Ovary (tissue), 9 donors: ENCODE results near the gene FHL5. TPM values are rescaled to one million over a fixed set of nuclear protein-coding genes. Genes with fewer than 3 reads are reported as not detected.

Experiments
- DNase-seq, 5 donors: peaks; one replicate each; pipeline ENCODE4 v3.0.0-alpha.2; 2019 to 2020
- H3K27ac ChIP-seq, 2 donors: fragments of 200-600 bp; one replicate each; pipeline versions ENCODE4 v1.5.1 to v1.8.0; 2019 to 2022
- H3K27me3 ChIP-seq: fragments of 200-600 bp; one replicate; pipeline ENCODE4 v1.8.0; 2022
- H3K36me3 ChIP-seq: fragments of 200-600 bp; sonication (generic); one replicate; pipeline ENCODE4 v1.5.1; 2019
- H3K4me1 ChIP-seq: one replicate; pipeline ENCODE4 v1.8.1; 2013; ENCODE audit warnings: mild to moderate bottlenecking, moderate library complexity; ENCODE audit not compliant: insufficient read depth
- H3K4me3 ChIP-seq: fragments of 200-600 bp; sonication (generic); one replicate; pipeline ENCODE4 v1.5.1; 2017
- H3K9me3 ChIP-seq, 2 donors: fragments of 200-600 bp in 1 of 2; sonication (generic) in 1 of 2; one replicate each; pipeline versions ENCODE4 v1.5.1 to v1.8.1; 2013 to 2019; ENCODE audit warnings: mild to moderate bottlenecking in 1 of 2, moderate library complexity in 1 of 2
- EP300 ChIP-seq: sonication (generic); formaldehyde crosslinking; IDR thresholded peaks from one replicate; pipeline ENCODE4 v1.6.1; 2017; ENCODE audit warnings: antibody characterized with exemption
- POLR2A ChIP-seq: fragments of 450-650 bp; IDR thresholded peaks from one replicate; pipeline ENCODE4 v1.6.1; 2017; ENCODE audit warnings: antibody characterized with exemption, mild to moderate bottlenecking, moderate library complexity
- WGBS, 3 donors: extraction: QIAGEN DNeasy Blood & Tissue Kit in 1 of 3; methylation state at CpG; one replicate each; pipeline versions ENCODE4 v1.1.5 to v1.1.7; 2013 to 2017; 5-methylcytosine and 5-hydroxymethylcytosine counted together
- intact Hi-C, 4 donors: fragments of 100-400 bp; cut with DNase I; formaldehyde crosslinking; loops; one replicate each; pipeline versions ENCODE4 v1.11.0 to v1.15.1; 2022 to 2023
- polyA plus RNA-seq, 2 donors: library from polyadenylated mRNA; stranded (reverse); fragments of 200-250 nt in 1 of 2; fragments of 350-450 nt in 1 of 2; fragmentation: Illumina TruSeq in 1 of 2; extraction: RNeasy Lipid Tissue Mini Kit (QIAGEN cat#74804) in 1 of 2; gene quantifications; one replicate each; pipeline ENCODE4 v1.2.3, GENCODE V29; 2013 to 2014
- total RNA-seq, 7 donors: library from RNA; depleted of rRNA in 2 of 7; stranded (reverse); fragments of >200 nt in 2 of 7; fragmentation: NEBNext Ultra II Directional in 3 of 7; extraction: Animal tissue kit (Norgen Biotek cat#: 25700) in 3 of 7; gene quantifications; one replicate each; pipeline versions ENCODE4 v1.1.0 to v1.2.4, GENCODE V29; 2016 to 2023
- TF ChIP-seq, protein P1 (sequence below), 3 donors: fragments of 450-650 bp in 2 of 3; fragments of 200-600 bp in 1 of 3; IDR thresholded peaks; one replicate each; pipeline versions ENCODE4 v1.5.1 to v1.8.0; 2016 to 2022; ENCODE audit warnings: antibody characterized with exemption in 3 of 3, mild to moderate bottlenecking in 1 of 3
- donor health status: DM: no; HTN: no; CAD: no; lungs with moderate emphysema.
- donor health status: DM: no; HTN: no; CAD: no.
- donor health status: Bipolar disorder and iron deficiency.
- donor health status: DM: yes; HTN: yes; CAD: no.
- donor health status: DM: no; HTN: no; CAD: no.
- donor health status: DM: yes; HTN: yes; CAD: no.

Gene FHL5
- total and polyA plus RNA-seq, 9 donors, result 3.0 to 31.1 (median 12.0) TPM

DNA sequence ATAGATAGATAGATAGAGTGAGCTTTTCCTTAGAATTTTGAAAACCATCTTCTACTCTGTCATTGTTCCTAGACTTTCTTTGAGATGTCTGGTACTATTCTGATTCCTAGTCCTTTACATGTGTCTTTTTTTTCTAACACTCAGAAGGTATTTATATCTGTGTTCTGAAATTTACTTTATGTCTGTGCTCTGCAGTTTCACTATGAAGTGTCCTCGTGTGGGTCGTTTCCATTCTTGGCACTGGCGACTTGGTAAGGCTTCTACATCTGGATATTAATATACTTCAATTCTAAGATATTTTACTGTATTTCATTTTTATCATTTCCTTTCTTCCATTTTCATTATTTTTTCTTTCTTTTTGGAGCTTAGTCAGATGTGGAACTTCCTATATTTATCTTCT lies 87.0 kb downstream of the FHL5 start:
- TF ChIP-seq, protein P1, sequence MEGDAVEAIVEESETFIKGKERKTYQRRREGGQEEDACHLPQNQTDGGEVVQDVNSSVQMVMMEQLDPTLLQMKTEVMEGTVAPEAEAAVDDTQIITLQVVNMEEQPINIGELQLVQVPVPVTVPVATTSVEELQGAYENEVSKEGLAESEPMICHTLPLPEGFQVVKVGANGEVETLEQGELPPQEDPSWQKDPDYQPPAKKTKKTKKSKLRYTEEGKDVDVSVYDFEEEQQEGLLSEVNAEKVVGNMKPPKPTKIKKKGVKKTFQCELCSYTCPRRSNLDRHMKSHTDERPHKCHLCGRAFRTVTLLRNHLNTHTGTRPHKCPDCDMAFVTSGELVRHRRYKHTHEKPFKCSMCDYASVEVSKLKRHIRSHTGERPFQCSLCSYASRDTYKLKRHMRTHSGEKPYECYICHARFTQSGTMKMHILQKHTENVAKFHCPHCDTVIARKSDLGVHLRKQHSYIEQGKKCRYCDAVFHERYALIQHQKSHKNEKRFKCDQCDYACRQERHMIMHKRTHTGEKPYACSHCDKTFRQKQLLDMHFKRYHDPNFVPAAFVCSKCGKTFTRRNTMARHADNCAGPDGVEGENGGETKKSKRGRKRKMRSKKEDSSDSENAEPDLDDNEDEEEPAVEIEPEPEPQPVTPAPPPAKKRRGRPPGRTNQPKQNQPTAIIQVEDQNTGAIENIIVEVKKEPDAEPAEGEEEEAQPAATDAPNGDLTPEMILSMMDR (IDR thresholded peaks at IDR 0.05), result no peak
- TF ChIP-seq EP300, result no peak
- TF ChIP-seq POLR2A, result no peak
- 76 to 78% (median 77%) methylated on average over 3 of the region's 3 CpGs for WGBS, 3 donors
- intact Hi-C loops, result no loop called here
- no peaks in the 10 kb centered on the region for H3K36me3 ChIP-seq
- no peak for DNase-seq
- H3K27me3 ChIP-seq, result no peaks in the 10 kb centered on the region
- peaks cover 1% of the 10 kb centered on the region for H3K4me1 ChIP-seq
- H3K9me3 ChIP-seq, result no peaks in the 10 kb centered on the region
- H3K4me3 ChIP-seq, result no peak overlapping the region
- no peak overlapping the region for H3K27ac ChIP-seq

GRCh38 chr6:96651816-96652215 lies 88.9 kb downstream of the FHL5 start:
- H3K9me3 ChIP-seq, result no peaks in the 10 kb centered on the region
- intact Hi-C loops, result no loop called here
- H3K27me3 ChIP-seq, result no peaks in the 10 kb centered on the region
- no peaks in the 10 kb centered on the region for H3K36me3 ChIP-seq
- WGBS, 3 donors, result 55 to 79% (median 75%) methylated on average over 1 of the region's 1 CpG
- peaks cover 1% of the 10 kb centered on the region for H3K4me1 ChIP-seq
- TF ChIP-seq EP300 (no peak), POLR2A (no peak)
- TF ChIP-seq, protein P1 (IDR thresholded peaks at IDR 0.05), result no peak
- no peak overlapping the region for H3K27ac ChIP-seq
- no peak for DNase-seq
- no peak overlapping the region for H3K4me3 ChIP-seq

DNA sequence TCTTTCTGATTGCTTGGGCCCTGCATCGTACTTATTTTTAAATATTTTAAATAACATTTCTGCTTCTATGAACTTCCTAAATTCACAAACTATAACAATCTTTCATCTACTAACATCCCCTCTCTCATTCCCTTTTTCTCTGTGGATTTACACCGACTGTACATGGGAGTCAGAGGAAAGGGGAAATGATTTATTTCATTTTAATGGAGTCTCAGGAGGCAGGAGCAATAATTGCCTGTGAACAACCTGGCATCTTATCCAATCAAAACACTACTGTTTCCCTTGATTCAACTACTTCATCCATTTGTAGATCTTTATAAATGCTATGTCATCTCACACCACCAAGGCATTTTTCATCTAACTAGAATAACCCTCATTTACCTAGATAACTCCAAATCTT lies 89.6 kb downstream of the FHL5 start:
- TF ChIP-seq EP300 (no peak), POLR2A (no peak)
- TF ChIP-seq, protein P1 (IDR thresholded peaks at IDR 0.05), result no peak
- H3K36me3 ChIP-seq, result no peaks in the 10 kb centered on the region
- no peaks in the 10 kb centered on the region for H3K9me3 ChIP-seq
- no peak overlapping the region for H3K27ac ChIP-seq
- no peak overlapping the region for H3K4me3 ChIP-seq
- peaks cover 1% of the 10 kb centered on the region for H3K4me1 ChIP-seq
- intact Hi-C loops, result no loop called here
- DNase-seq, result no peak
- H3K27me3 ChIP-seq, result no peaks in the 10 kb centered on the region
- WGBS, 3 donors, result 56 to 66% (median 56%) methylated on average over 2 of the region's 2 CpGs

- DNase-seq, result no peak
- Histone ChIP-seq H3K9me3 (no peaks in the 10 kb centered on the region), H3K36me3 (no peaks in the 10 kb centered on the region), H3K4me3 (no peak overlapping the region), H3K27me3 (no peaks in the 10 kb centered on the region), H3K27ac (no peak overlapping the region), H3K4me1 (peaks cover 1% of the 10 kb centered on the region)
- intact Hi-C loops, result no loop called here
- TF ChIP-seq, protein P1 (IDR thresholded peaks at IDR 0.05), result no peak
- TF ChIP-seq EP300 (no peak), POLR2A (no peak)
- WGBS, 3 donors, result 76 to 90% (median 84%) methylated on average over 1 of the region's 1 CpG
These were observed 90.3 kb downstream of the FHL5 start for GRCh38 chr6:96653181-96653580.
